Activated CD4-positive, alpha-beta T cell treated with anti-CD3 and anti-CD28 coated beads, Interleukin-2, amount 10 ng/mL, durations not matched to agents 7 days and 5 days (primary cell): Measurements from ENCODE around the gene MRTFA. TPM values are rescaled to one million over a fixed set of nuclear protein-coding genes. Genes with fewer than 3 reads are reported as not detected.

Experiments used
- CTCF ChIA-PET: fragments of 350-600 bp; sonication (Branson Sonifier 250); formaldehyde crosslinking; loops from one replicate; lab custom pipeline; 2021; ENCODE audit warnings: antibody characterized with exemption; lab: Charles Lee
- POLR2A ChIA-PET: fragments of 350-600 bp; sonication (Branson Sonifier 250); formaldehyde crosslinking; loops from one replicate; lab custom pipeline; 2021; ENCODE audit warnings: antibody characterized with exemption; lab: Charles Lee
- DNase-seq: peaks from one replicate; pipeline ENCODE4 v3.0.0-alpha.2; 2020
- H3K27ac Mint-ChIP-seq: one replicate; pipeline ENCODE4 v1.8.0; 2021; ENCODE audit warnings: mild to moderate bottlenecking, moderate library complexity, mixed read lengths
- H3K27me3 Mint-ChIP-seq: one replicate; pipeline ENCODE4 v1.8.0; 2021; ENCODE audit warnings: mixed read lengths
- H3K36me3 Mint-ChIP-seq: one replicate; pipeline ENCODE4 v1.8.0; 2021; ENCODE audit warnings: low read depth, mixed read lengths
- H3K4me1 Mint-ChIP-seq: one replicate; pipeline ENCODE4 v1.8.0; 2021; ENCODE audit warnings: mixed read lengths
- H3K4me3 Mint-ChIP-seq: one replicate; pipeline ENCODE4 v1.8.0; 2021; ENCODE audit warnings: mild to moderate bottlenecking, moderate library complexity, mixed read lengths
- H3K9me3 Mint-ChIP-seq: one replicate; pipeline ENCODE4 v1.8.0; 2021; ENCODE audit warnings: mixed read lengths
- total RNA-seq, 2 experiments: library from RNA; stranded (reverse); gene quantifications; one replicate each; pipeline ENCODE4 v1.2.3, GENCODE V29; 2021

The MRTFA gene
- total RNA-seq, 2 experiments from 2014 or later, result 61.9 to 71.1 TPM

DNA sequence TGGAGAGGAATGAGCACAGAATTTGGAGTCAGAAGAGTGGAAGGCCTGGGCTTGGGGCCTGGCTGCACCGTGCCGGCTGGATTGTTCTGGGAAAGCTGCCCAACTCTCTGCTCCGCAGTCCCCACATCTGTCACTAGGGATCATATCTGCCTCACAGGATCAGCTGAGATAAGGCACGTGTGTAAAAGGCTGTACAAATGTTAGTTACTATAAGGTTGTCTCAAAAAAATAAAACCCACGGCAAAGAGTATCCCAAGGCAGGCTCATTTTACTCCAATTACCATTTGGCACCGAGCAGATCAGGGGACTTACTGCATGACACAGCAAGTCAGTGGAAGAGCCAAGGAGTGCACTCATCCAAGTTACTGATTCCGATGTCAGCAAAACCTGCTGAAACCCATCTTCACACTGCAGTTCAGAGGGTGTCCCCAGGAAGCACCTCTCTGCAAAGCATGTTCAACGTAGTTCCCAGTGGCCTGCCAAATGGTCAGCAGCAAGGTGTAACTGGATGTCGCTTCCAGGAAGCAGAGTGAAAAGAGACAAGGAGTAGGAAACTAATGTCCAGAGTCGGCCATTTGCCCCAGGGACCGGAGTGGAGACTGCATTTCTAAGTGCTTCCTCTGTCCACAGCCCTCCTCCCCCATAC is 18.1 kb upstream of the MRTFA start:
- CTCF ChIA-PET, result interaction anchor here (0.6 to 1.5 kb wide), 6 partner anchors 8 to 244 kb away, joined by 3 to 6 read pairs (median 3); partner anchors contain the start of gene XPNPEP3
- H3K27ac Mint-ChIP-seq, result no peak overlapping the region

DNA sequence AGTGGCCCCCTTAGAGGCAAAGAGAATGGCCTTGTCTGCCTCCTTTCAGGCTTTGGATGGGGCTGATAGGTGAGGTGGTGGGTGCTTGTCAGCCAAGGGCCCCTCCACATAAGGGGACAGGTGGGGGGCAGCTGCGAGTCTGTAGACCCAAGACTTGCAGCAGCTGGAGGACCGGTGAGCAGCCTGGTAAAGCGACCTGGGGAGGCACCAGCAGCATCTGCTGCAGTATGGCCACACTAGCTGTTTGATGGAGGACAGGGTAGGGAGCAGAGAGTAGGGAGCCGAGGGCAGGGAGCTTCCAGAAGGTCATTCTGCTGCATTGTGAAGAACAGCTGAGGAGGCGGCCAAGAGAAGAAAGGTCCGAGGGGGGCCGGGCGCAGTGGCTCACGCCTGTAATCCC is 16.8 kb upstream of the MRTFA start:
- ChIA-PET POLR2A (interaction anchor here (0.7 kb wide), 1 partner anchor 188 kb away, joined by 9 read pairs; no protein-coding TSS in a partner anchor), CTCF (interaction anchor here (0.6 to 1.2 kb wide), 4 partner anchors 13 to 1046 kb away, joined by 3 to 4 read pairs (median 4); no protein-coding TSS in a partner anchor)
- Mint-ChIP-seq H3K36me3 (no peaks in the 10 kb centered on the region), H3K27ac (no peak overlapping the region), H3K9me3 (no peaks in the 10 kb centered on the region), H3K27me3 (no peaks in the 10 kb centered on the region), H3K4me3 (no peak overlapping the region), H3K4me1 (peaks cover 18% of the 10 kb centered on the region)
- DNase-seq, result no peak

More for the DNA sequence above, 18.1 kb upstream of the MRTFA start:
- no peak for DNase-seq
- Mint-ChIP-seq H3K27me3 (no peaks in the 10 kb centered on the region), H3K36me3 (no peaks in the 10 kb centered on the region), H3K4me1 (peaks cover 17% of the 10 kb centered on the region), H3K9me3 (no peaks in the 10 kb centered on the region), H3K4me3 (no peak overlapping the region)
- POLR2A ChIA-PET, result no interaction called here

DNA sequence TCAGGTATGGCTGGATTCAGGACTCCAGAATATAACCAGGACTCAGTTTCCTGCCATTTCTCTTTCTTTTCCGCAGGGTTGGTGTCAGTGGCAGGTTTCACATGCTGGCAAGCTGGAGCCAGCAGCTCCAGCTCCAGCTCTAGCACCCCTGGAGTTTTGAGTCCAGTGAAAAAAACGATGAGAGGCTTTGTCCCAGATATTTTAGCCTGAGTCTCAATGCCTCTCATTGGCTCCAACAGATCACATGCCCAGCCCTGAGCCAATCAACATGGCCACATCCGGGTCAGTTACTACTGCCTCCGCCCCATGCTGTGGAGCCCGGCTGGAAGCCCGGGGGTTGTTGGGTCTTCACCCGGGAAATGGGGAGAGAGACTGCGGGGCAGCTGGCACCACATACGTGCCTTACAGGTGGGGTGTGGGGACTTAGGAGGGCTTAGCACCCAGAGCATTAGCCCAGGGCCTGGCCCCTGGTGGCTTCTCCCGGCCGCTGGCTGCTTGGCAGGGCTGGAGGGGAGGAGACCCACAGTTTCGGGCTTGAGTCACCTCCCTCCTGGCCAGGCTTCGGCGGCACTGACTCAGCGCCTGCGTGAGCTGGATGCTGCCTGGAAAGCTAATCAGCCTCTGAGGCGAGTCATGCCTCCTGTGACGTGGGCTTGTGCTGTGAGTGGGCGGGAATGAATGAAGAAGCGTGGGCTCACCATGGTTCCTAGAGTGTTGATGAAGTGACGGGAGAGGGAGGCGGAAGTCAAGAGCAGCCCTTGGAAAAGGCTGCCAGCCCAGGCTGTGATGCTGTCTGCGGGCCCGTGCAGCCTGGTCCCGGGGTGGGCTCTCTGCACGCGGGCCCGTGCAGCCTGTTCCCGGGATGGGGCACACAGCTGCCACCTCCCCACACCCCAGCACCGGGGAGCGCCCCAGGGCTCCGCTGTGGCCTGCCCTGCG is 15.3 kb upstream of the MRTFA start:
- H3K36me3 Mint-ChIP-seq, result no peaks in the 10 kb centered on the region
- no peaks in the 10 kb centered on the region for H3K9me3 Mint-ChIP-seq
- peak; percentile 69 for DNase-seq
- H3K27me3 Mint-ChIP-seq, result no peaks in the 10 kb centered on the region
- peaks cover 27% of the 10 kb centered on the region for H3K4me1 Mint-ChIP-seq
- CTCF ChIA-PET, result interaction anchor here (0.6 to 1.6 kb wide), 11 partner anchors 14 to 215 kb away, joined by 3 to 8 read pairs (median 3); no protein-coding TSS in a partner anchor
- POLR2A ChIA-PET, result interaction anchor here (1.3 kb wide), 1 partner anchor 31 kb away, joined by 4 read pairs; no protein-coding TSS in a partner anchor
- peak overlapping the region; percentile 83 for H3K27ac Mint-ChIP-seq
- H3K4me3 Mint-ChIP-seq, result peak overlapping the region; percentile 75

DNA sequence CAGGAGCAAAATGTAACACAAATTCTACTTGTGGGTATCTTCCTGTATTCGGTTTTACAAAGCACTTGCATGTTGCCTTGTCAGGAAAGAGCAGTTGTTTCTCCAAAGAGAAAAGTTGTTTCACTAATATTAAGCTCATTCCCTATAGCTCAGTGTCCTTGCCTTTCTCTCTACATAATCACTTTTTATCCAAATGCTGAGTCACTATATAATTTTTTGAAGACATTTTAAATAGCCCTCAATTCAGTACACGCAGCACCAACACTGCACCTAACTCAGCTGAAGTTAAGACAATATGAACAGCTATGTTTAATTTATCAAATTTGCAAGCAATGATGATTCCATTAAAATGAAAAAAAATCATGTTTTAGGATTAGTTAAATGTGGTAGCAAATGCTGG is 14.5 kb upstream of the MRTFA start:
- H3K36me3 Mint-ChIP-seq, result no peaks in the 10 kb centered on the region
- peak overlapping the region; percentile 83 for H3K27ac Mint-ChIP-seq
- H3K27me3 Mint-ChIP-seq, result no peaks in the 10 kb centered on the region
- DNase-seq, result no peak
- peaks cover 34% of the 10 kb centered on the region for H3K4me1 Mint-ChIP-seq
- CTCF ChIA-PET, result interaction anchor here (0.6 to 1.8 kb wide), 10 partner anchors 9 to 214 kb away, joined by 3 to 8 read pairs (median 3); no protein-coding TSS in a partner anchor
- POLR2A ChIA-PET, result interaction anchor here (1.3 kb wide), 1 partner anchor 31 kb away, joined by 4 read pairs; no protein-coding TSS in a partner anchor
- peak overlapping the region; percentile 75 for H3K4me3 Mint-ChIP-seq
- no peaks in the 10 kb centered on the region for H3K9me3 Mint-ChIP-seq

DNA sequence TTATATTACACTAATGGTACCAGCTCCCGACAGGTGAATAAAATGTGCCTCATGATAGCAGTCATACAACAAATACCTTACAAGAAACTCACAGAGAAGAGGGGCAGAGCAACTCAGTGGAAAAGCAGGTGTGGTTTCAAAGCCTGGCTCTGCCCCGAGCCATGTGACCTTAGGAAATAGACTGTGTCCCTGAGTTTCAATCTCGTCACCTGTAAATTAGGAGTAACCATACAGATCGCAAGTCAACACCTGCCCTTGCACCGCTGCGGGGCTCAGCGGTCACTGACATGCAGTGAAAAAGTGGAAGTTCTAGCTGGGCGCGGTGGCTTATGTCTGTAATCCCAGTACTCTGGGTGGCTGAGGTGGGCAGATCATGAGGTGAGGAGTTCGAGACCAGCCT is 11.9 kb upstream of the MRTFA start:
- Mint-ChIP-seq H3K4me3 (no peak overlapping the region), H3K36me3 (no peaks in the 10 kb centered on the region), H3K27me3 (no peaks in the 10 kb centered on the region), H3K4me1 (peaks cover 38% of the 10 kb centered on the region), H3K9me3 (no peaks in the 10 kb centered on the region), H3K27ac (no peak overlapping the region)
- ChIA-PET POLR2A (interaction anchor here (0.6 kb wide), 1 partner anchor 160 kb away, joined by 3 read pairs; no protein-coding TSS in a partner anchor), CTCF (interaction anchor here (0.9 to 2.1 kb wide), 3 partner anchors 12 to 35 kb away, joined by 3 to 6 read pairs (median 5); partner anchors contain the start of gene MRTFA)
- no peak for DNase-seq

DNA sequence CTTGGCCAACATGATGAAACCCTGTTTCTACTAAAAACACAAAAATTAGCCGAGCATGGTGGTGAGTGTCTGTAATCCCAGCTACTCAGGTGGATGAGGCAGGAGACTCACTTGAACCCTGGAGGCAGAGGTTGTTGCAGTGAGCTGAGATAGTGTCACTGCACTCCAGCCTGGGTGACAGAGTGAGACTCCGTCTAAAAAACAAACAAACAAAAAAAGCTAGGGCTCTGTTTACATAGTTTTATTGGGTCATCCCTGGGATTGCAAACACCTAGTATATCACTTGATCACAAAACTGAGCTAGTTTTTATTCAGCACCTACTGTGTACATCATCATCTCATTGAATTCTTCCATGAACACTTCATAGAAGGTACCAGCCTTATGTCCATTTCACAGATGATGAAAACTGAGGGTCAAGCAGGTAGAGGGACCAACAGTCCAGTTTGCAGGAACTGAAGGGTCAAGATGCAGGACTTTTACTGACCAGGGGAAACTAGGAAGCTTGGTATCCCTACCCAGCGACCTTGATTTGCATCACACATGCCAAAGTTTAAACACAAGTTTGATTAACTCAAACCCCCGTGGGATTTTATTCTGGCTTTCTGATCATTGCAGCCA is 9.2 kb upstream of the MRTFA start:
- Mint-ChIP-seq H3K27ac (peak overlapping the region; percentile 31), H3K36me3 (no peaks in the 10 kb centered on the region), H3K27me3 (no peaks in the 10 kb centered on the region), H3K4me3 (no peak overlapping the region), H3K9me3 (no peaks in the 10 kb centered on the region), H3K4me1 (peaks cover 21% of the 10 kb centered on the region)
- ChIA-PET POLR2A (interaction anchor here (0.8 kb wide), 1 partner anchor 121 kb away, joined by 3 read pairs; no protein-coding TSS in a partner anchor), CTCF (interaction anchor here (0.6 to 2.5 kb wide), 13 partner anchors 9 to 253 kb away, joined by 3 to 15 read pairs (median 5); partner anchors contain the start of gene MRTFA)
- DNase-seq, result no peak

DNA sequence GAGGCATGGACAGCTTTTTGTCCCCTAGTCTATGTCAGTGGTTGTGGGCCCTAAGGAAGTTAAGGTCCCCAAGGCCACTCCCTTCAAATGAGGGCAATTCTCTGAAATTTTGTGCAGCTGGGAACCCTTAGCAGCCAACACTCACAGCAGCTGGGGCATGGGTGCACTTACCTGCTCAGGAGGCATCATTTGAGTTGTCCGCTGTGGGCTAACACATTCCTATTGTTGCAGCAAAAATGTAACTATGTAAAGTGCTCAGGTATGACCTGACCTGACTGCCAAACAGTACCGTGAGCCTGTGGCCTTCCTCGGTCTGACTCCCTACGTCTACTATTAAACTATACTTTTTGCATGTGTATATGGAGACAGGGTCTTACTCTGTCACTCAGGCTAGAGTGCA is 5.8 kb upstream of the MRTFA start:
- Mint-ChIP-seq H3K27me3 (no peaks in the 10 kb centered on the region), H3K27ac (no peak overlapping the region), H3K4me3 (no peak overlapping the region), H3K9me3 (no peaks in the 10 kb centered on the region), H3K4me1 (peaks cover 17% of the 10 kb centered on the region), H3K36me3 (no peaks in the 10 kb centered on the region)
- POLR2A ChIA-PET, result interaction anchor here (0.9 kb wide), 1 partner anchor 108 kb away, joined by 3 read pairs; no protein-coding TSS in a partner anchor
- CTCF ChIA-PET, result interaction anchor here (0.6 to 2.0 kb wide), 4 partner anchors 8 to 1910 kb away, joined by 3 to 4 read pairs (median 4); no protein-coding TSS in a partner anchor
- DNase-seq, result no peak

DNA sequence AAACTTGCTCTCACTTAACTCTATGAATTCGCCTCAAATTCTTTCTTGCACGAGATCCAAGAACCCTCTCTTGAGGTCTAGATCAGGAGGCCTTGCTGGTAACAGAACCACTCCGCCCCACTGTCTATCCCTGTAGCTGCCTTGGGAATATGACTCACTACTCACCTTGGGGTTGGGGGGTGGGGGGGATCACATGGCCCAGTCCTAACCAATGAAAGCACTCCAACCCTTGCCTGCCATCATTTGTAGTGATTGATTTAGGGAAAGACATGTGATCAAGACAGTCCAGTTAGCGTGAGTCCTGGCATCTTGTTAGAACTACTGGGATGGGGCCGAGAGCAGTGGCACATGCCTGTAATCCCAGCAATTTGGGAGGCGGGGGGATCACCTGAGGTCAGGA is 4.8 kb upstream of the MRTFA start:
- no peaks in the 10 kb centered on the region for H3K36me3 Mint-ChIP-seq
- H3K27me3 Mint-ChIP-seq, result no peaks in the 10 kb centered on the region
- H3K4me1 Mint-ChIP-seq, result peaks cover 11% of the 10 kb centered on the region
- CTCF ChIA-PET, result interaction anchor here (0.6 to 2.0 kb wide), 3 partner anchors 42 to 1149 kb away, joined by 4 to 7 read pairs (median 4); no protein-coding TSS in a partner anchor
- no peaks in the 10 kb centered on the region for H3K9me3 Mint-ChIP-seq
- H3K4me3 Mint-ChIP-seq, result no peak overlapping the region
- DNase-seq, result no peak
- H3K27ac Mint-ChIP-seq, result no peak overlapping the region
- POLR2A ChIA-PET, result no interaction called here

DNA sequence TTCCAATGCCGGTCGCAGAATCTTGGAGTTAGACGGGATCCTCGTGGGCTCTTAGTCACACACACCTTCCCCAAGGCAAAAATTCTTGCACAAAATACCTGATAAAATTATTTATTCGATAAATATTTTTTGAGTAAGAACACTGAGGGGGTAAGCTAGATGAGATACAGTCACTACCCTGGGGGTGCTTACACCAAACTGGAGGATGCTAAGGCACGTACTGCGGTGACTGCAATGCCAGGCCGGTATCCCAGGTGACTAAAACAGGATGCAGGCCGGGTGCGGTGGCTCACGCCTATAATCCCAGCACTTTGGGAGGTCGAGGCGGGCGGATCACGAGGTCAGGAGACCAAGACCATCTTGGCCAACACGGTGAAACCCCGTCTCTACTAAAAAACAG is 1.7 kb upstream of the MRTFA start:
- Mint-ChIP-seq H3K9me3 (no peaks in the 10 kb centered on the region), H3K27ac (no peak overlapping the region), H3K4me1 (peaks cover 24% of the 10 kb centered on the region), H3K27me3 (no peaks in the 10 kb centered on the region), H3K4me3 (peak overlapping the region; percentile 88), H3K36me3 (peaks cover 3% of the 10 kb centered on the region)
- POLR2A ChIA-PET, result no interaction called here
- no peak for DNase-seq
- CTCF ChIA-PET, result interaction anchor here (0.7 to 1.0 kb wide), 3 partner anchors 14 to 201 kb away, joined by 3 to 4 read pairs (median 3); no protein-coding TSS in a partner anchor

DNA sequence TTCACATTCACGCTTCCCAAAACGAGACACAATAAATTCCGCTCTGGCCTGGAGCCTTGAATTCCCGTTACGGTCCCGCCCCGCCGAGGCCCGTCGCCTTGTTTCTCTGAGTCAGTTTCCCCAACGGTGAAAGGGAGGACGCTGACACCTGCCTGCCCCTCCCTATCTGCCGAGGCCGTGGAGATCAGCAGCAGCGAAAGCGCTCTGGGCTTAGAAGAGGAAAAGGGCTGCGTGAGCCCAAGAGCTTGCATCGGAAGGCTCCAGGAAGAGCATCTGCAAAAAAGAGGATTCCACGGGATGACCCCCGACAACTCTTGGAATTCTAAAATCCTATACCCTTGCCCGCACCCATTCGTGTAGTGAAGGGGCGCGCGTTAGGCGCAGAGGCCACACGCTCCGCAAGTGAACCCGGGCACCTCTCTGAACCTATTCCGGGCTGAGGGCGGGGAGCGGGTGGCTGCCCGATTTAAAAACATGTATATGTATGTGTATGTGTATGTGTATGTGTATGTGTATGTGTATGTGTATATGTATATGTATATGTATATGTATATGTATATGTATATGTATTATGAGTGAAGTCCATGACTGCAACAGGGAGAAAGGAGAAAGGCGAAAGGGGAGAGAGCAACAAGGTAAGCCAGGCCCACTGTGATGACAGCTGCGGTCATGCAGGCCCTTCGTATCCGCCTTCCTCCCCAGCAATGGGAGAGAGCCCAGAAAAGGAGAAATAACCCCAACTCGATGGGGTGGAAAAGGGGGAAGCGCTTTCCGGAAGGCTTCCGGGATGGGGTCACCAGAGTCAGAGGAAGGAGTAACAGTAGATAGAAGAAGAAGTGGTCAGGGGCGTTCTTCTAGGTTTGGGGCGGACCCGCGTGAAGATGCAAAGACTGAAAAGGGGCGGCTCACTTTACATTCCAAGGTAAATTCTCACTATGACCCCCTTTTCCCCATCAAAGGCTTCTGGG is 948 bp upstream of the MRTFA start:
- Mint-ChIP-seq H3K4me3 (peak overlapping the region; percentile 88), H3K4me1 (peaks cover 30% of the 10 kb centered on the region), H3K36me3 (peaks cover 3% of the 10 kb centered on the region), H3K27ac (peak overlapping the region; percentile 96), H3K9me3 (no peaks in the 10 kb centered on the region), H3K27me3 (no peaks in the 10 kb centered on the region)
- CTCF ChIA-PET, result interaction anchor here (0.7 to 1.0 kb wide), 6 partner anchors 9 to 262 kb away, joined by 3 to 15 read pairs (median 4); no protein-coding TSS in a partner anchor
- POLR2A ChIA-PET, result interaction anchor here (1.0 kb wide), 1 partner anchor 105 kb away, joined by 5 read pairs; no protein-coding TSS in a partner anchor
- peak; percentile 62 for DNase-seq
